Measurements from ENCODE around the gene CHD6.

DNA sequence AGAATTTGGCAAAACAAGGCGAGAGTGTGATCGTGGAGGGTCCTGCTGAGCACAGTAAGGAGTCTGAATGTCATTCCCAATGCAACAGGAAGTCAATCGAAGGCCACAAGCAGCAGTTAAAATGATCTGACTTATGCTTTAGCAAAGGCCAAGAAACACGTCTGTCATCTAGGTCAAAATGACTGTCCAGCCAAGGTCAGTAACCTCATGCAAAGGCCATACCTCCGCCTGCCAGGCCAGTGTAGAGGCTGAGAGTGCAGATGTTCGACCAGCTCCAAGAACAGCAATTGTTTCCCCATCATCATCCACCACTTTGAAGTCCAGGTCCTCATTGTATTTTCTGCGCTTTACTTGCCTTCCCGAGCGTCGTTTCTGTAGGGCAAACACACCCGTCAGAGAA lies 105.6 kb downstream of the CHD6 start:
- TF ChIP-seq, protein P1, sequence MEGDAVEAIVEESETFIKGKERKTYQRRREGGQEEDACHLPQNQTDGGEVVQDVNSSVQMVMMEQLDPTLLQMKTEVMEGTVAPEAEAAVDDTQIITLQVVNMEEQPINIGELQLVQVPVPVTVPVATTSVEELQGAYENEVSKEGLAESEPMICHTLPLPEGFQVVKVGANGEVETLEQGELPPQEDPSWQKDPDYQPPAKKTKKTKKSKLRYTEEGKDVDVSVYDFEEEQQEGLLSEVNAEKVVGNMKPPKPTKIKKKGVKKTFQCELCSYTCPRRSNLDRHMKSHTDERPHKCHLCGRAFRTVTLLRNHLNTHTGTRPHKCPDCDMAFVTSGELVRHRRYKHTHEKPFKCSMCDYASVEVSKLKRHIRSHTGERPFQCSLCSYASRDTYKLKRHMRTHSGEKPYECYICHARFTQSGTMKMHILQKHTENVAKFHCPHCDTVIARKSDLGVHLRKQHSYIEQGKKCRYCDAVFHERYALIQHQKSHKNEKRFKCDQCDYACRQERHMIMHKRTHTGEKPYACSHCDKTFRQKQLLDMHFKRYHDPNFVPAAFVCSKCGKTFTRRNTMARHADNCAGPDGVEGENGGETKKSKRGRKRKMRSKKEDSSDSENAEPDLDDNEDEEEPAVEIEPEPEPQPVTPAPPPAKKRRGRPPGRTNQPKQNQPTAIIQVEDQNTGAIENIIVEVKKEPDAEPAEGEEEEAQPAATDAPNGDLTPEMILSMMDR (IDR thresholded peaks at IDR 0.05), result no peak
- TF ChIP-seq POLR2AphosphoS5 (IDR thresholded peaks at IDR 0.05) (no peak), EP300 (IDR thresholded peaks at IDR 0.05) (no peak)

All from esophagus muscularis mucosa (tissue), 4 donors.